Lower leg skin (tissue), 4 donors: ENCODE measurements around the gene STK10. TPM values are rescaled to one million over a fixed set of nuclear protein-coding genes. Genes with fewer than 3 reads are reported as not detected.

Experiments used
- DNase-seq, 2 donors: peaks; one replicate each; pipeline ENCODE4 v3.0.0-alpha.2; 2019; ENCODE audit warnings: low spot score in 2 of 2
- H3K4me3 ChIP-seq: fragments of 200-600 bp; sonication (generic); 2 replicates; pipeline ENCODE4 v1.5.1; 2017; ENCODE audit warnings: mild to moderate bottlenecking, low read depth; ENCODE audit not compliant: poor library complexity, severe bottlenecking
- POLR2A ChIP-seq, 2 donors: fragments of 450-650 bp; IDR thresholded peaks; one replicate each; pipeline ENCODE4 v1.6.1; 2016 to 2017; ENCODE audit warnings: antibody characterized with exemption in 2 of 2, mild to moderate bottlenecking in 1 of 2, moderate library complexity in 1 of 2
- WGBS, 2 donors: methylation state at CpG; one replicate each; pipeline ENCODE4 v1.1.5; 2018; 5-methylcytosine and 5-hydroxymethylcytosine counted together
- intact Hi-C: fragments of 100-400 bp; cut with DNase I; formaldehyde crosslinking; loops from one replicate; pipeline ENCODE4 v1.15.0; 2023; ENCODE audit warnings: low total_unique reads
- total RNA-seq, 4 donors: library from RNA; depleted of rRNA; stranded (reverse); fragments of >200 nt; gene quantifications; one replicate each; pipeline ENCODE4 v1.1.0, GENCODE V29; 2016
- TF ChIP-seq, protein P1 (sequence below), 3 donors: fragments of 450-650 bp; IDR thresholded peaks; one replicate each; pipeline ENCODE4 v1.5.1; 2016; ENCODE audit warnings: antibody characterized with exemption in 3 of 3, mild to moderate bottlenecking in 3 of 3, moderate library complexity in 2 of 3

The STK10 gene
- total RNA-seq, 4 donors from 2014 or later = 34.4 to 59.8 (median 40.7) TPM

- no peak for DNase-seq
- TF ChIP-seq, protein P1, sequence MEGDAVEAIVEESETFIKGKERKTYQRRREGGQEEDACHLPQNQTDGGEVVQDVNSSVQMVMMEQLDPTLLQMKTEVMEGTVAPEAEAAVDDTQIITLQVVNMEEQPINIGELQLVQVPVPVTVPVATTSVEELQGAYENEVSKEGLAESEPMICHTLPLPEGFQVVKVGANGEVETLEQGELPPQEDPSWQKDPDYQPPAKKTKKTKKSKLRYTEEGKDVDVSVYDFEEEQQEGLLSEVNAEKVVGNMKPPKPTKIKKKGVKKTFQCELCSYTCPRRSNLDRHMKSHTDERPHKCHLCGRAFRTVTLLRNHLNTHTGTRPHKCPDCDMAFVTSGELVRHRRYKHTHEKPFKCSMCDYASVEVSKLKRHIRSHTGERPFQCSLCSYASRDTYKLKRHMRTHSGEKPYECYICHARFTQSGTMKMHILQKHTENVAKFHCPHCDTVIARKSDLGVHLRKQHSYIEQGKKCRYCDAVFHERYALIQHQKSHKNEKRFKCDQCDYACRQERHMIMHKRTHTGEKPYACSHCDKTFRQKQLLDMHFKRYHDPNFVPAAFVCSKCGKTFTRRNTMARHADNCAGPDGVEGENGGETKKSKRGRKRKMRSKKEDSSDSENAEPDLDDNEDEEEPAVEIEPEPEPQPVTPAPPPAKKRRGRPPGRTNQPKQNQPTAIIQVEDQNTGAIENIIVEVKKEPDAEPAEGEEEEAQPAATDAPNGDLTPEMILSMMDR (IDR thresholded peaks at IDR 0.05) = no peak
- no peak for TF ChIP-seq POLR2A (IDR thresholded peaks at IDR 0.05)
- intact Hi-C loops = no loop called here
- 95 to 97% methylated on average over 14 of the region's 14 CpGs for WGBS, 2 donors
- H3K4me3 ChIP-seq = no peak overlapping the region
Measured at GRCh38 chr5:172082180-172082579, 105.8 kb downstream of the STK10 start.

DNA sequence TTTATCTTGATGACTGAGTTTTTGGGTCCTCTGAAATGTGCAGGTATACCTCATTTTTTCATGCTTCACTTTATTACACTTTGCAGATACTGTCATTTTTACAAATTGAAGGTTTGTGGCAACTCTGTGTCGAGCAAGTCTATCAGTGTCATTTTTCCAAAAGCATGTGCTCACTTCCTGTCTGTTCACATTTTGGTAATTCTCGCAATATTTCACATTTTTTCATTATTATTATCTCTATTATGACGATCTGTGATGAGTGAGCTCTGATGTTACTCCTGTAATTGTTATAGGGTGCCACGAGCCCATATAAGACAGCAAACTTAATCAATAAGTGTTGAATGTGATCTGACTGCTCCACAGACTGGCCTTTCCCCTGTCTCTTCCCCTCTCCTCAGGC is 108.1 kb downstream of the STK10 start:
- no peak for DNase-seq
- 93% methylated on average over 4 of the region's 4 CpGs for WGBS, 2 donors
- intact Hi-C loops = no loop called here
- no peak for TF ChIP-seq POLR2A (IDR thresholded peaks at IDR 0.05)
- TF ChIP-seq, protein P1 (IDR thresholded peaks at IDR 0.05) = no peak
- H3K4me3 ChIP-seq = no peak overlapping the region

DNA sequence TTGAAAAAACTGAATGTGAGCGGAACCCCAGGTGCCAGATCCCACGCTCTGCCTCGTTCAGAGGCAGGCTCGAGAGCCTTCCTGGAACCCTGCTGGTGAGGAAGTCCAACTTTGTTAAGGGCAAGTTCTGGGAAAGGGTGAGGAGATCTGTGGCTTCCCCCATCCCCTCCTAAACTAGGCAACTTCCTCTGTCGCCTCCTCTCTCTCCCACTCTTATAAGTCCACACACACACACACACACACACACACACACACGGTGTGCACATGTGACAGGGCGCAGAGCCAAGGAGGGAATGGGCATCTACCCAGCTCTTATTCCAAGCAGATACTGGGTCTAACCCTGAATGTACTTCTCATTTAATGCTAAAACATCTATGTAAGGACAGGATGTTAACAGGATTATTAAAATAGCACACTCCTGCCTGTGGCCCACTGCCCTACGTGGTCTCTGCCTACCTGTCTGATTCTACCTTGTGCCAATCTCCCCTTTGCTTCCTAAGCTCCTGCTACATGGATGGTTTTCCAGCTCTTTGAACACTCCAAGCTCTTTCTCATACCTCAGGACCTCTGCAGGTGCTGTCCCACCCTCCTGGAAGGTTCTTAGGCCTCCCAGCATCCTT is 109.2 kb downstream of the STK10 start:
- intact Hi-C loops = no loop called here
- TF ChIP-seq POLR2A (IDR thresholded peaks at IDR 0.05) = no peak
- TF ChIP-seq, protein P1 (IDR thresholded peaks at IDR 0.05) = no peak
- no peak for DNase-seq
- no peak overlapping the region for H3K4me3 ChIP-seq
- WGBS, 2 donors = 68 to 71% methylated on average over 8 of the region's 8 CpGs

DNA sequence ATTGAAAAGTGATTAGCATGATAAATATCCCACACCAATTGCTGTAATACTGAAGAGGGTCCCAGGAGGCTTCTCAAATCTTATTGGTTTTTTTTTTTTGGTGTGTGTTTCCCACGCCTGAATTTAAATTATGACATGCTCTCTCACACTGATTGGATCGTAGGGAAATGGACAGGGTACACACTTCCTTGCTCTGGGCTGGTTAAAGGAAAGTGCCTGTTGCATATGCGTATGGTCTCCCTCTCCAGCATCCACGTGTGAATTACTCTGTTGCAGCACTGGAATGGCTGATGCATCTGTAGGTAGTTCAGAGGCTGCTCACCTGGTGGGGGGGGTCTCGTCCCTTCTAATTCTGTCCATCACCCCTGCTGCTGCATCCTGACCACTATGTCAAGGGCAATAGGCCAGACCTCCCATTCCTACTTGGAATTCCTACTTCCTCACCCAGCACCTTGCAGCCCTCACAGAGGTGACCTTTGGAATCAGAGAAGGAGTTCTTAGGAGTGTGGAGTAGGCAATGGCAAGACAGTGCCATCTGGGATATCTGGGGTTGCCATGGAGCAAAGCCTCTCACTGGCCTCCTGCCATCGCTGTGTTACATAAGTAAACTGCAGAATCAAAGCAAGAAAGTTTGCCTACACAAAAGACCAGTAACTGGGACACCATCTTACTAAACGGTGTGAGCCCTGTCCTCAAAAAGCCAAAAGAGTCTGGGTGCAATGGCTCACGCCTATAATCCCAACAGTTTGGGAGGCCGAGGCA is 110.2 kb downstream of the STK10 start:
- intact Hi-C loops = no loop called here
- no peak for TF ChIP-seq POLR2A (IDR thresholded peaks at IDR 0.05)
- TF ChIP-seq, protein P1 (IDR thresholded peaks at IDR 0.05) = no peak
- H3K4me3 ChIP-seq = no peak overlapping the region
- no peak for DNase-seq
- 80 to 84% methylated on average over 9 of the region's 9 CpGs for WGBS, 2 donors

DNA sequence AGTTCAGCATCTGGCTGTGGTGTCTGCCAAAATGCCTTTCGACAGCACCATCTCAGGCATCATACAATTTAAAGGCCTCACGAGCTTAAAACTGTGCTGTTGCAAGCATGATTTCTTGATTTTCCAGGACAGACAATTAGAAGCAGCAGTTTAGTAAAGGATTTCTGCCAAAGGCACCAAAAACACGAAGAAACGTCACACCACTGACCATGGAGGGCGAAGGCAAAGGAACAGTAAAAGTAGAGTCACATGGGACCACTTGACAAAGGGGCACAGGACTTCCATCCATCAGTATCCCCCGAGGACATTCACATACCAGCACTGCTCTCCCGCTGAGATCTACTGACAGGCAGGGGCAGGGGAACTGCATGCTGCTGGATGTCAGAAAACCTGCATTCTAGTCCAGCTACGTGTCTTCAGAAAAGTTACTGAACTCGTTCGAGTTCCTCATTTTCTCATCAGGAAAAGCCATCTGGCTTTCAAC is 111.2 kb downstream of the STK10 start:
- no peak for TF ChIP-seq POLR2A (IDR thresholded peaks at IDR 0.05)
- TF ChIP-seq, protein P1 (IDR thresholded peaks at IDR 0.05) = no peak
- no peak for DNase-seq
- WGBS, 2 donors = 32 to 38% methylated on average over 10 of the region's 10 CpGs
- H3K4me3 ChIP-seq = no peak overlapping the region
- intact Hi-C loops = no loop called here
